ENCODE data around the gene NUMA1.

Gene NUMA1

GRCh38 chr11:71994786-71995185 is 85.6 kb downstream of the NUMA1 start:
- no peak overlapping the region for H3K27ac ChIP-seq (ENCODE audit: low read length)
- no peaks in the 10 kb centered on the region for H3K9me3 ChIP-seq (ENCODE audit: control insufficient read depth, low read depth, low read length)
- H3K36me3 ChIP-seq (ENCODE audit: control insufficient read depth, low read depth, low read length), result peaks cover 6% of the 10 kb centered on the region
- H3K4me1 ChIP-seq (ENCODE audit: control insufficient read depth, low read depth, low read length), result no peaks in the 10 kb centered on the region
- H3K4me3 ChIP-seq (ENCODE audit: low read length), result no peak overlapping the region
- no peak overlapping the region for H3K9ac ChIP-seq (ENCODE audit: low read length)
- no peaks in the 10 kb centered on the region for H3K27me3 ChIP-seq (ENCODE audit: control insufficient read depth, insufficient read depth, low read length)

GRCh38 chr11:71992136-71992730 is 88.1 kb downstream of the NUMA1 start:
- Histone ChIP-seq H3K4me1 (ENCODE audit: control insufficient read depth, low read depth, low read length) (no peaks in the 10 kb centered on the region), H3K9me3 (ENCODE audit: control insufficient read depth, low read depth, low read length) (no peaks in the 10 kb centered on the region), H3K36me3 (ENCODE audit: control insufficient read depth, low read depth, low read length) (peaks cover 6% of the 10 kb centered on the region), H3K4me3 (ENCODE audit: low read length) (no peak overlapping the region), H3K9ac (ENCODE audit: low read length) (no peak overlapping the region), H3K27me3 (ENCODE audit: control insufficient read depth, insufficient read depth, low read length) (no peaks in the 10 kb centered on the region), H3K27ac (ENCODE audit: low read length) (no peak overlapping the region)

- no peaks in the 10 kb centered on the region for H3K9me3 ChIP-seq (ENCODE audit: control insufficient read depth, low read depth, low read length)
- peaks cover 6% of the 10 kb centered on the region for H3K36me3 ChIP-seq (ENCODE audit: control insufficient read depth, low read depth, low read length)
- H3K27ac ChIP-seq (ENCODE audit: low read length), result no peak overlapping the region
- H3K27me3 ChIP-seq (ENCODE audit: control insufficient read depth, insufficient read depth, low read length), result no peaks in the 10 kb centered on the region
- H3K4me1 ChIP-seq (ENCODE audit: control insufficient read depth, low read depth, low read length), result no peaks in the 10 kb centered on the region
- H3K9ac ChIP-seq (ENCODE audit: low read length), result no peak overlapping the region
- no peak overlapping the region for H3K4me3 ChIP-seq (ENCODE audit: low read length)
These were observed 88.8 kb downstream of the NUMA1 start for GRCh38 chr11:71991494-71991893.

GRCh38 chr11:71990701-71991100 is 89.6 kb downstream of the NUMA1 start:
- no peaks in the 10 kb centered on the region for H3K27me3 ChIP-seq (ENCODE audit: control insufficient read depth, insufficient read depth, low read length)
- no peak overlapping the region for H3K4me3 ChIP-seq (ENCODE audit: low read length)
- H3K27ac ChIP-seq (ENCODE audit: low read length), result no peak overlapping the region
- H3K36me3 ChIP-seq (ENCODE audit: control insufficient read depth, low read depth, low read length), result peaks cover 6% of the 10 kb centered on the region
- H3K4me1 ChIP-seq (ENCODE audit: control insufficient read depth, low read depth, low read length), result no peaks in the 10 kb centered on the region
- H3K9ac ChIP-seq (ENCODE audit: low read length), result no peak overlapping the region
- H3K9me3 ChIP-seq (ENCODE audit: control insufficient read depth, low read depth, low read length), result no peaks in the 10 kb centered on the region

- Histone ChIP-seq H3K36me3 (ENCODE audit: control insufficient read depth, low read depth, low read length) (peaks cover 12% of the 10 kb centered on the region), H3K9me3 (ENCODE audit: control insufficient read depth, low read depth, low read length) (no peaks in the 10 kb centered on the region), H3K9ac (ENCODE audit: low read length) (no peak overlapping the region), H3K27ac (ENCODE audit: low read length) (no peak overlapping the region), H3K4me1 (ENCODE audit: control insufficient read depth, low read depth, low read length) (no peaks in the 10 kb centered on the region), H3K27me3 (ENCODE audit: control insufficient read depth, insufficient read depth, low read length) (no peaks in the 10 kb centered on the region), H3K4me3 (ENCODE audit: low read length) (no peak overlapping the region)
These were observed 92.3 kb downstream of the NUMA1 start for GRCh38 chr11:71988050-71988449.

- Histone ChIP-seq H3K9me3 (ENCODE audit: control insufficient read depth, low read depth, low read length) (no peaks in the 10 kb centered on the region), H3K9ac (ENCODE audit: low read length) (no peak overlapping the region), H3K4me3 (ENCODE audit: low read length) (no peak overlapping the region), H3K36me3 (ENCODE audit: control insufficient read depth, low read depth, low read length) (peaks cover 12% of the 10 kb centered on the region), H3K27ac (ENCODE audit: low read length) (no peak overlapping the region), H3K4me1 (ENCODE audit: control insufficient read depth, low read depth, low read length) (no peaks in the 10 kb centered on the region), H3K27me3 (ENCODE audit: control insufficient read depth, insufficient read depth, low read length) (no peaks in the 10 kb centered on the region)
These were observed 92.8 kb downstream of the NUMA1 start for GRCh38 chr11:71987521-71987920.

- Histone ChIP-seq H3K27me3 (ENCODE audit: control insufficient read depth, insufficient read depth, low read length) (no peaks in the 10 kb centered on the region), H3K9ac (ENCODE audit: low read length) (no peak overlapping the region), H3K9me3 (ENCODE audit: control insufficient read depth, low read depth, low read length) (no peaks in the 10 kb centered on the region), H3K4me3 (ENCODE audit: low read length) (no peak overlapping the region), H3K36me3 (ENCODE audit: control insufficient read depth, low read depth, low read length) (peaks cover 12% of the 10 kb centered on the region), H3K4me1 (ENCODE audit: control insufficient read depth, low read depth, low read length) (no peaks in the 10 kb centered on the region), H3K27ac (ENCODE audit: low read length) (no peak overlapping the region)
These were observed 94.2 kb downstream of the NUMA1 start for GRCh38 chr11:71986131-71986530.

GRCh38 chr11:71979602-71980001 is 100.7 kb downstream of the NUMA1 start:
- Histone ChIP-seq H3K9me3 (ENCODE audit: control insufficient read depth, low read depth, low read length) (no peaks in the 10 kb centered on the region), H3K4me1 (ENCODE audit: control insufficient read depth, low read depth, low read length) (no peaks in the 10 kb centered on the region), H3K36me3 (ENCODE audit: control insufficient read depth, low read depth, low read length) (peaks cover 6% of the 10 kb centered on the region), H3K9ac (ENCODE audit: low read length) (no peak overlapping the region), H3K27me3 (ENCODE audit: control insufficient read depth, insufficient read depth, low read length) (no peaks in the 10 kb centered on the region), H3K27ac (ENCODE audit: low read length) (no peak overlapping the region), H3K4me3 (ENCODE audit: low read length) (no peak overlapping the region)

GRCh38 chr11:71979094-71979493 is 101.2 kb downstream of the NUMA1 start:
- H3K36me3 ChIP-seq (ENCODE audit: control insufficient read depth, low read depth, low read length), result peaks cover 6% of the 10 kb centered on the region
- no peak overlapping the region for H3K9ac ChIP-seq (ENCODE audit: low read length)
- H3K27me3 ChIP-seq (ENCODE audit: control insufficient read depth, insufficient read depth, low read length), result no peaks in the 10 kb centered on the region
- no peaks in the 10 kb centered on the region for H3K4me1 ChIP-seq (ENCODE audit: control insufficient read depth, low read depth, low read length)
- H3K4me3 ChIP-seq (ENCODE audit: low read length), result no peak overlapping the region
- no peak overlapping the region for H3K27ac ChIP-seq (ENCODE audit: low read length)
- no peaks in the 10 kb centered on the region for H3K9me3 ChIP-seq (ENCODE audit: control insufficient read depth, low read depth, low read length)

GRCh38 chr11:71977743-71978418 is 102.5 kb downstream of the NUMA1 start:
- H3K27me3 ChIP-seq (ENCODE audit: control insufficient read depth, insufficient read depth, low read length), result no peaks in the 10 kb centered on the region
- no peak overlapping the region for H3K27ac ChIP-seq (ENCODE audit: low read length)
- H3K9me3 ChIP-seq (ENCODE audit: control insufficient read depth, low read depth, low read length), result no peaks in the 10 kb centered on the region
- no peaks in the 10 kb centered on the region for H3K4me1 ChIP-seq (ENCODE audit: control insufficient read depth, low read depth, low read length)
- H3K36me3 ChIP-seq (ENCODE audit: control insufficient read depth, low read depth, low read length), result no peaks in the 10 kb centered on the region
- H3K4me3 ChIP-seq (ENCODE audit: low read length), result no peak overlapping the region
- H3K9ac ChIP-seq (ENCODE audit: low read length), result no peak overlapping the region

GRCh38 chr11:71977090-71977489 is 103.3 kb downstream of the NUMA1 start:
- H3K27me3 ChIP-seq (ENCODE audit: control insufficient read depth, insufficient read depth, low read length), result no peaks in the 10 kb centered on the region
- H3K9ac ChIP-seq (ENCODE audit: low read length), result no peak overlapping the region
- H3K36me3 ChIP-seq (ENCODE audit: control insufficient read depth, low read depth, low read length), result no peaks in the 10 kb centered on the region
- no peaks in the 10 kb centered on the region for H3K4me1 ChIP-seq (ENCODE audit: control insufficient read depth, low read depth, low read length)
- H3K9me3 ChIP-seq (ENCODE audit: control insufficient read depth, low read depth, low read length), result no peaks in the 10 kb centered on the region
- H3K27ac ChIP-seq (ENCODE audit: low read length), result no peak overlapping the region
- no peak overlapping the region for H3K4me3 ChIP-seq (ENCODE audit: low read length)

GRCh38 chr11:71976551-71976950 is 103.8 kb downstream of the NUMA1 start:
- Histone ChIP-seq H3K9ac (ENCODE audit: low read length) (no peak overlapping the region), H3K9me3 (ENCODE audit: control insufficient read depth, low read depth, low read length) (no peaks in the 10 kb centered on the region), H3K36me3 (ENCODE audit: control insufficient read depth, low read depth, low read length) (no peaks in the 10 kb centered on the region), H3K27me3 (ENCODE audit: control insufficient read depth, insufficient read depth, low read length) (no peaks in the 10 kb centered on the region), H3K27ac (ENCODE audit: low read length) (no peak overlapping the region), H3K4me3 (ENCODE audit: low read length) (no peak overlapping the region), H3K4me1 (ENCODE audit: control insufficient read depth, low read depth, low read length) (no peaks in the 10 kb centered on the region)

All from iPS-18a (cell line).